Measurements from ENCODE around the gene NCOR1. TPM values are rescaled to one million over a fixed set of nuclear protein-coding genes. Genes with fewer than 3 reads are reported as not detected.
A peak's percentile ranks its signal among the peaks of the same experiment; 100 is the strongest.
"Not testable (repeated sequence)": the region's sequence is repeated elsewhere in the genome, so short reads cannot be mapped to it uniquely, and the experiment has no call there.

The NCOR1 gene
- total RNA-seq, 2 donors from 2014 or later, result 117 to 130 TPM

DNA sequence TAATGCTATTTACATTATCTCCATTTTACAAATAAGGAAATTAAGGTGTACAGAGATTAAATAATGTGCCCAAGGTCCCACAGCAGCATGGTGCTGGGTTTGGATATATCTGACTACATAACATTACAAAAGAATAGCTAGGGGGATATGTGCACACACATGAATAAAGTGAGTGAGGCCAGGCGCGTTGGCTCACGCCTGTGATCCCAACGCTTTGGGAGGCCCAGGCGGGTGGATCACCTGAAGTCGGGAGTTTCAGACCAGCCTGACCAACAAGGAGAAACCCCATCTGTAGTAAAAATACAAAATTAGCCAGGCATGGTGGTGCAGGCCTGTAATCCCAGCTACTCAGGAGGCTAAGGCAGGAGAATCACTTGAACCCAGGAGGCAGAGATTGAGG is 10.6 kb downstream of the NCOR1 start:
- not testable (repeated sequence) for DNase-seq; H3K36me3 Mint-ChIP-seq (ENCODE audit: insufficient read depth in 2 of 2); H3K9me3 Mint-ChIP-seq; ATAC-seq (replicated peaks in 1 of 2); H3K27me3 Mint-ChIP-seq (ENCODE audit: low read depth)
- Mint-ChIP-seq H3K4me3 (peak overlapping the region in 1 of 2 donors; percentile 65), H3K4me1 (ENCODE audit: low read depth) (peaks cover 46% of the 10 kb centered on the region), H3K27ac (peak overlapping the region; percentile 85)

GRCh38 chr17:16202554-16203500 is 12.5 kb downstream of the NCOR1 start:
- H3K4me3 Mint-ChIP-seq, result peak overlapping the region; percentile 36 to 75

GRCh38 chr17:16201693-16202131 is 13.6 kb downstream of the NCOR1 start:
- not testable (repeated sequence) for DNase-seq; H3K36me3 Mint-ChIP-seq (ENCODE audit: insufficient read depth in 2 of 2); H3K27me3 Mint-ChIP-seq (ENCODE audit: low read depth); H3K4me3 Mint-ChIP-seq; H3K27ac Mint-ChIP-seq; ATAC-seq (replicated peaks in 1 of 2); H3K9me3 Mint-ChIP-seq
- peaks cover 66% of the 10 kb centered on the region for H3K4me1 Mint-ChIP-seq (ENCODE audit: low read depth)

More at GRCh38 chr17:16202554-16203500, 12.5 kb downstream of the NCOR1 start:
- H3K9me3 Mint-ChIP-seq; H3K27me3 Mint-ChIP-seq (ENCODE audit: low read depth); H3K36me3 Mint-ChIP-seq (ENCODE audit: insufficient read depth in 2 of 2); DNase-seq; ATAC-seq (replicated peaks in 1 of 2): not testable (repeated sequence)
- Mint-ChIP-seq H3K4me1 (ENCODE audit: low read depth) (peaks cover 66% of the 10 kb centered on the region), H3K27ac (peak overlapping the region; percentile 95)

DNA sequence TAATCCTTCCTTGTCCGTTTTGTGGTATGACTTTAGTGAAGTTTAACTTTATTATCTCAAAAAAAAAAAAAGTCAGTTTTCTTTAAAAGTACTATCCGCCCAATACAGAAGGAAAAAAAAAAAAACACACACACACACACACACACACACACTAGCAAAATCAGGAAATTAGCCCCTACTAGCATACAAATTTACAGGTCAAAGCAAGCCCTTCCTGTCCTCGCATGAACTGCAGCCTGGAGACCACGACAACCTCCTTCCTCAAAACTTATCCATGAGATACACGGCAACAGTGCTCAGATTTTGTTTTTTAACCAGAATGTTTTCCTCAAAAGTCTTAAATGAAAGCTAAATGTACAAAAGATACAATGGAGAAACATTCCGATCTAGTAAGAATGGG is 16.2 kb downstream of the NCOR1 start:
- H3K4me3 Mint-ChIP-seq, result peak overlapping the region; percentile 4 to 50
- no peaks in the 10 kb centered on the region for H3K9me3 Mint-ChIP-seq
- peaks cover 0 to 10% of the 10 kb centered on the region in 2 donors for H3K36me3 Mint-ChIP-seq (ENCODE audit: insufficient read depth in 2 of 2)
- H3K4me1 Mint-ChIP-seq (ENCODE audit: low read depth), result peaks cover 51% of the 10 kb centered on the region
- no peak for ATAC-seq (replicated peaks in 1 of 2)
- no peak for DNase-seq
- H3K27ac Mint-ChIP-seq, result peak overlapping the region; percentile 24
- H3K27me3 Mint-ChIP-seq (ENCODE audit: low read depth), result no peaks in the 10 kb centered on the region

DNA sequence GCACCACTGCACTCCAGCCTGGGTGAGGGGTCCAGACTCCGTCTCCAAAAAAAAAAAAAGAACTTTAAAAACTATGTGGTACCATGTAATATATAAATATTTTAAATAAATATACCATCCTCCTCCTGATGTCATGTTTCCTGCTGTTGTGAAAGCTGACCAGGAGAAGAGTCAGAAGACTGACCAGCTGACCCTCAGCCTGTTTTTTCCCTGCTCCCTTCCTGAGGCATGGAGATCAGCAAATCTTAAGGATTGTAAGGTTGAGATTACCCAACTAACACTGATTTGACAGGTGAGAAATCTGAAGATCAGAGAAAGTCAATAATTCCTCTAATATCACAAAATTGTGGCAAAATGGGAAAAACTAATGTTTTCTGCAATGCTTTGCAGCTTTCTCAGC is 18.1 kb downstream of the NCOR1 start:
- Mint-ChIP-seq H3K9me3 (no peaks in the 10 kb centered on the region), H3K27ac (no peak overlapping the region), H3K4me1 (ENCODE audit: low read depth) (peaks cover 33% of the 10 kb centered on the region), H3K36me3 (ENCODE audit: insufficient read depth in 2 of 2) (peaks cover 0 to 18% of the 10 kb centered on the region in 2 donors), H3K27me3 (ENCODE audit: low read depth) (no peaks in the 10 kb centered on the region), H3K4me3 (no peak overlapping the region)
- DNase-seq (no peak), ATAC-seq (replicated peaks in 1 of 2) (no peak)

DNA sequence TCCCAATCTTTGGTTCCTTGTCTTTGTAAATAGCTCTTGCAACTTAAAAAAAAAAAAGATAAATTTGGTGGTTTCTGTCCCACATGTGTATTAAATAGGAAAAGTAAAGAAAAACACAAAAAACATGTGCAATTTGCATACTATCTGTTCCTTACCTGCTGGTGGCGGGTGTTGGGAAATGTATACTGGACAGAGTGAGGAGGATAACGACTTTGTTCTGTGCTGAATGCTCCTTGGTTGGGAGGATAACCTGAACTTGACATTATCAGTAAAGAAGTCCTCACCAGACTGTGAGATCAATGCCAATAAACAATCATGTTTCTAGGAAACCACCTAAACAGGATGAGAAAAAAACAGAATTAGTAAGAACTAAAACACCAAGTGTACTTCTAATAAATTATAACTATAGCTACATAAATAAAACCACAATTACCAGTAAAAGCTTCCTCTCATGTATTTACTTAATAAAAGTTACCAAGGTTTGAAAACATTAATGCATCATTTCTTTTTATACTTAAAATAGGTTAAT is 21.0 kb downstream of the NCOR1 start:
- Mint-ChIP-seq H3K36me3 (ENCODE audit: insufficient read depth in 2 of 2) (peaks cover 0 to 25% of the 10 kb centered on the region in 2 donors), H3K27ac (peak overlapping the region; percentile 91), H3K4me1 (ENCODE audit: low read depth) (peaks cover 16% of the 10 kb centered on the region), H3K4me3 (peak overlapping the region in 1 of 2 donors; percentile 58)
- not testable (repeated sequence) for DNase-seq; H3K27me3 Mint-ChIP-seq (ENCODE audit: low read depth); ATAC-seq (replicated peaks in 1 of 2); H3K9me3 Mint-ChIP-seq

DNA sequence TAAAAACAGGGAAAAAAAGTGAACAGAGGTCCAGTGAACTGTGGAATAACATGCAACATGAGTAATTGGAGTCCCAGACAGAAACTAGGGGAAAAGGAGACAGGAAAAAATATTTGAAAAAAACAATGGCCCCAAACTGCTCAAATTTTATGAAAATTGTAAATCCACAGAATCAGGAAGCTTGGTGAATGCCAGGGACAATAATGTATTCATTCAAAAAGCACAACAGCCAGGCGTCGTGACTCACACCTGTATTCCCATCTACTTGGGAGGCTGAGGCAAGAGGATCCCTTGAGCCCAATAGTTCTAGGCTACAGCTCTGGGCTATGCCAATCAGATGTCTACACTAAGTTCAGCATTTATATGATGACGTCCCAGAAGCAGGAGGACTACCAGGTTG is 23.7 kb downstream of the NCOR1 start:
- Mint-ChIP-seq H3K9me3 (no peaks in the 10 kb centered on the region), H3K36me3 (ENCODE audit: insufficient read depth in 2 of 2) (peaks cover 0 to 28% of the 10 kb centered on the region in 2 donors), H3K27ac (peak overlapping the region; percentile 85), H3K4me3 (no peak overlapping the region), H3K27me3 (ENCODE audit: low read depth) (no peaks in the 10 kb centered on the region), H3K4me1 (ENCODE audit: low read depth) (no peaks in the 10 kb centered on the region)
- DNase-seq (no peak), ATAC-seq (replicated peaks in 1 of 2) (no peak)

DNA sequence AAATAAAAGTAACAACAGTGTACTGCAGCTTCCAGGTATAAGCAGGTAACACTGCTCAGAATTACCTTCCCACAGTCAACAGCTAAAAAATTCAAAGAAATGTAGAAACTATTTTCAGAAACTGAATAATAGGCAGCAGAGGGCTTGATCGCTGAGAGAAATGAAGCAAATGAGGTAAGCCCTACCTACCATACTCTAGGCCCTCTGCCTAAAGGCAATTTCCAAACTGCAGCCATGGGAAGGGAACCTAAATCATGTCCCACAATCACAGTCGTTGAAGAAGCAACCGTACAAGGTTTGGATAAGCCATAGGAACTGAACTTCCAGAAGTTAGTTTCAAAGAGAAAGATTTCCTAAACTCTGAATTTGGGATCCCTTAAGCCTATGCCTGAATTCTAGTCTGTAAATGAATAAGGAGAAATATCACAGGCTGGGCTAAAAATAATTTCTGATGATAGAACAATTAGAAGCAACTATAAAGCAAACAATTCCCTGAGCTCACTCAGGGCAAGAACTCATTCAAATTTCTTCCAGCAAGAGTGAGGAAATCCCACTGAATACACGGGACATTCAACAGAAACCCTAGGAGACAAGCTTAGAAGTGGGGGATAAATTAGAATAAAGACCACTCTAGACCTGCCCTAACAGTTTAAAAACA is 24.5 kb downstream of the NCOR1 start:
- H3K36me3 Mint-ChIP-seq (ENCODE audit: insufficient read depth in 2 of 2), result peaks cover 0 to 29% of the 10 kb centered on the region in 2 donors

DNA sequence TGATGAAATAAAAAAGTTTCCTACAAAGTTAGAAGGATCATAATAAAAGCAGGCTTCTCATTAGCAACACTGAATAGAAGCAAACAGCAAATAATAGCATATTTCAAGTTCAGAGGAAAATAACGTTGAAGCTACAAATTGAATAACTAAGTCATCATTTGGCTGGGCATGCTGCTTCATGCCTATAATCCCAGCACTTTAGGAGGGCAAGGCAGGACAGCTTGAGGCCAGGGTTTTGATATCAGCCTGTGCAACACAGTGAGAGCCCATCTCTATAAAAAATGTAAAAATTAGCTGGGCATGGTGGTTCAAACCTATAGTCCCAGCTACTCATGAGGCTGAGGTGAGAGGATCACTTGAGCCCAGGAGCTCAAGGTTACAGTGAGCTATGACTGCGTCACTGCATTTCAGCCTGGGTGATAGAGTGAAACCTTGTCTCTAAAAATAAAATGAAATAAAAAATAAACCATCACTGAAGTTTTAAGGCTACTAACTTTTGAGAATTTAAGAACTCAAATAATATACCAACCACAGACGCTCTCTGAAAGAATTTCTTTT is 25.5 kb downstream of the NCOR1 start:
- no peak for ATAC-seq (replicated peaks in 1 of 2)
- Mint-ChIP-seq H3K36me3 (ENCODE audit: insufficient read depth in 2 of 2) (peaks cover 0 to 33% of the 10 kb centered on the region in 2 donors), H3K9me3 (no peaks in the 10 kb centered on the region), H3K27ac (no peak overlapping the region), H3K27me3 (ENCODE audit: low read depth) (no peaks in the 10 kb centered on the region), H3K4me3 (no peak overlapping the region), H3K4me1 (ENCODE audit: low read depth) (peaks cover 4% of the 10 kb centered on the region)
- DNase-seq, result no peak

More for the DNA sequence above, 24.5 kb downstream of the NCOR1 start:
- no peak for DNase-seq
- no peak for ATAC-seq (replicated peaks in 1 of 2)
- H3K27me3 Mint-ChIP-seq (ENCODE audit: low read depth), result no peaks in the 10 kb centered on the region
- peak overlapping the region; percentile 85 for H3K27ac Mint-ChIP-seq
- no peaks in the 10 kb centered on the region for H3K4me1 Mint-ChIP-seq (ENCODE audit: low read depth)
- no peaks in the 10 kb centered on the region for H3K9me3 Mint-ChIP-seq
- H3K4me3 Mint-ChIP-seq, result no peak overlapping the region

DNA sequence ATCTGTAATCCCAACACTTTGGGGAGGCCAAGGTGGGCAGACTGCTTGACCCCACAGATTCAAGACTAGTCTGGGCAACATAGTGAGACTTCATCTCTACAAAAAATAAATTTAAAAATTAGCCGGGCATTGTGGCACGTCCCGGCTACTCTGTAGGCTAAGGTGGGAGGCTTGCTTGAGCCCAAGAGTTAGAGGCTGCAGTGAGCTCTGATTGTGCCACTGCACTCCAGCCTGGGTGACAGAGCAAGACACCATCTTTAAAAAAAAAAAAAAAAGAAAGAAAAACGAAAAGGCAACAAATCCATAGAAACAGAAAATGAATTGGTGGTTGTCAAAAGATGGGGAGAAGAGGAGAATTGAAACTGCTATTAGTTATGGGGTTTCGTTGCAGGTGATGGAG is 27.7 kb downstream of the NCOR1 start:
- Mint-ChIP-seq H3K4me3 (no peak overlapping the region), H3K27ac (no peak overlapping the region), H3K9me3 (no peaks in the 10 kb centered on the region), H3K27me3 (ENCODE audit: low read depth) (no peaks in the 10 kb centered on the region), H3K4me1 (ENCODE audit: low read depth) (peaks cover 20% of the 10 kb centered on the region), H3K36me3 (ENCODE audit: insufficient read depth in 2 of 2) (peaks cover 0 to 32% of the 10 kb centered on the region in 2 donors)
- ATAC-seq (replicated peaks in 1 of 2), result no peak
- no peak for DNase-seq

DNA sequence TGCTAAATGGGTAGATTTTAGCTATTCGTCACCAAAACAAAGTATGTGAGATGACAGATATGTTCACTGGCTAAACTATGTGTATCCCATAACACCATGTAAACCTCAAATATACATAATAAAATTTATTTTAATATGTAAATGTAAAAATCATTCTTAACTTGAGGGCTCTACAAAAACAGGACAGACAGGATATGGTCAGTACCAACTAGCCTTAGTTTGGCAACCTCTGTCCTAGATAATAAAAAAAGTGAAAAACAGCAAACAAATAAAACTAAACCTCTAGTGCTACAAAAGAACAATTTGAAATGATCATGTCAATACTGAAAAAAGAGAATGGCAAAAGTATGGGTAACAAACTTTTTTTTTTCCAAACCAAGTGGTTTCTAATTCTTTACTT is 33.8 kb downstream of the NCOR1 start:
- Mint-ChIP-seq H3K4me1 (ENCODE audit: low read depth) (peaks cover 30% of the 10 kb centered on the region), H3K27me3 (ENCODE audit: low read depth) (no peaks in the 10 kb centered on the region), H3K4me3 (no peak overlapping the region), H3K9me3 (no peaks in the 10 kb centered on the region), H3K36me3 (ENCODE audit: insufficient read depth in 2 of 2) (peaks cover 1 to 19% of the 10 kb centered on the region in 2 donors), H3K27ac (no peak overlapping the region)
- DNase-seq (no peak), ATAC-seq (replicated peaks in 1 of 2) (no peak)

DNA sequence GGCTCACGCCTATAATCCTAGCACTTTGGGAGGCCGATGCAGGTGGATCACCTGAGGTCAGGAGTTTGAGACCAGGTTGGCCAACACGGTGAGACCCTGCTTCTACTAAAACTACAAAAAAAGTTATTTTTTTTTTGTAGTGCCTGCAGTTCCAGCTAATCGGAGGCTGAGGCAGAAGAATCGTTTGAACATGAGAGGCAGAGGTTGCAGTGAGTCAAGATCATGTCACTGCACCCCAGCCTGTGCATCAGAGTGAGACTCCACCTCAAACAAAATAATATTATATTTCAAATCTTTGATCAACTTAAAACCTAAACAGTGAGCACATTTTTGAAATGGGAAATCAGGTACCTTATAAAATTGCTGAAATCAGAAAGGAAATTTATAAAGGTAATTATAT is 36.5 kb downstream of the NCOR1 start:
- H3K27me3 Mint-ChIP-seq (ENCODE audit: low read depth), result no peaks in the 10 kb centered on the region
- H3K27ac Mint-ChIP-seq, result no peak overlapping the region
- no peaks in the 10 kb centered on the region for H3K9me3 Mint-ChIP-seq
- no peak overlapping the region for H3K4me3 Mint-ChIP-seq
- H3K36me3 Mint-ChIP-seq (ENCODE audit: insufficient read depth in 2 of 2), result peaks cover 1 to 2% of the 10 kb centered on the region in 2 donors
- no peak for ATAC-seq (replicated peaks in 1 of 2)
- H3K4me1 Mint-ChIP-seq (ENCODE audit: low read depth), result peaks cover 19% of the 10 kb centered on the region
- no peak for DNase-seq

GRCh38 chr17:16171613-16172012 is 43.7 kb downstream of the NCOR1 start:
- Mint-ChIP-seq H3K4me1 (ENCODE audit: low read depth) (peaks cover 17% of the 10 kb centered on the region), H3K27ac (no peak overlapping the region), H3K9me3 (no peaks in the 10 kb centered on the region), H3K27me3 (ENCODE audit: low read depth) (no peaks in the 10 kb centered on the region), H3K4me3 (no peak overlapping the region), H3K36me3 (ENCODE audit: insufficient read depth in 2 of 2) (peaks cover 1 to 19% of the 10 kb centered on the region in 2 donors)
- no peak for ATAC-seq (replicated peaks in 1 of 2)
- no peak for DNase-seq
